Duodenal mucosa (tissue), 2 donors: ENCODE measurements around the gene KRTAP10-10.

Experiments used
- H3K27ac ChIP-seq: one replicate; pipeline ENCODE4 v1.7.0; 2013; ENCODE audit warnings: low read depth, low read length
- H3K27me3 ChIP-seq, 2 donors: one replicate each; pipeline ENCODE4 v1.7.0; 2013; ENCODE audit warnings: low read length in 2 of 2, control low read depth in 1 of 2; ENCODE audit not compliant: insufficient read depth in 2 of 2, control insufficient read depth in 1 of 2
- H3K36me3 ChIP-seq, 2 donors: one replicate each; pipeline ENCODE4 v1.7.0; 2013; ENCODE audit warnings: low read length in 2 of 2, control low read depth in 1 of 2; ENCODE audit not compliant: insufficient read depth in 2 of 2, control insufficient read depth in 1 of 2
- H3K4me1 ChIP-seq, 2 donors: one replicate each; pipeline ENCODE4 v1.7.0; 2013; ENCODE audit warnings: low read length in 2 of 2, control low read depth in 1 of 2; ENCODE audit not compliant: insufficient read depth in 2 of 2, control insufficient read depth in 1 of 2
- H3K4me3 ChIP-seq, 2 donors: one replicate each; pipeline ENCODE4 v1.7.0; 2013; ENCODE audit warnings: low read length in 2 of 2, low read depth in 1 of 2
- H3K9ac ChIP-seq, 2 donors: one replicate each; pipeline ENCODE4 v1.7.0; 2013; ENCODE audit warnings: low read length in 2 of 2, low read depth in 1 of 2
- H3K9me3 ChIP-seq, 2 donors: one replicate each; pipeline ENCODE4 v1.7.0; 2013; ENCODE audit warnings: low read length in 2 of 2, control low read depth in 1 of 2; ENCODE audit not compliant: control insufficient read depth in 1 of 2

KRTAP10-10 gene

GRCh38 chr21:44614161-44614631, 23.0 kb upstream of the KRTAP10-10 start:
- Histone ChIP-seq H3K36me3 (no peaks in the 10 kb centered on the region), H3K4me1 (peaks cover 0 to 9% of the 10 kb centered on the region in 2 donors), H3K27me3 (no peaks in the 10 kb centered on the region)

GRCh38 chr21:44614961-44615391, 22.2 kb upstream of the KRTAP10-10 start:
- peaks cover 3 to 7% of the 10 kb centered on the region in 2 donors for H3K9me3 ChIP-seq
- no peak overlapping the region for H3K9ac ChIP-seq
- H3K27me3 ChIP-seq: no peaks in the 10 kb centered on the region
- no peaks in the 10 kb centered on the region for H3K36me3 ChIP-seq
- H3K4me1 ChIP-seq: peaks cover 0 to 11% of the 10 kb centered on the region in 2 donors
- no peak overlapping the region for H3K4me3 ChIP-seq
- H3K27ac ChIP-seq: no peak overlapping the region

More at GRCh38 chr21:44614161-44614631, 23.0 kb upstream of the KRTAP10-10 start:
- Histone ChIP-seq H3K27ac (no peak overlapping the region), H3K9ac (no peak overlapping the region), H3K9me3 (peaks cover 5 to 7% of the 10 kb centered on the region in 2 donors), H3K4me3 (no peak overlapping the region)

GRCh38 chr21:44615466-44615865, 21.7 kb upstream of the KRTAP10-10 start:
- Histone ChIP-seq H3K36me3 (no peaks in the 10 kb centered on the region), H3K4me1 (peaks cover 0 to 11% of the 10 kb centered on the region in 2 donors), H3K27me3 (no peaks in the 10 kb centered on the region), H3K4me3 (no peak overlapping the region), H3K9ac (no peak overlapping the region), H3K27ac (no peak overlapping the region), H3K9me3 (peaks cover 3% of the 10 kb centered on the region in 2 donors)

- Histone ChIP-seq H3K9me3 (peaks cover 0 to 2% of the 10 kb centered on the region in 2 donors), H3K36me3 (no peaks in the 10 kb centered on the region), H3K27ac (no peak overlapping the region), H3K27me3 (no peaks in the 10 kb centered on the region), H3K4me1 (peaks cover 0 to 11% of the 10 kb centered on the region in 2 donors), H3K4me3 (no peak overlapping the region), H3K9ac (no peak overlapping the region)
Measured at GRCh38 chr21:44615911-44616590, 21.1 kb upstream of the KRTAP10-10 start.

- Histone ChIP-seq H3K9ac (no peak overlapping the region), H3K9me3 (no peaks in the 10 kb centered on the region), H3K36me3 (no peaks in the 10 kb centered on the region), H3K4me3 (no peak overlapping the region), H3K27me3 (no peaks in the 10 kb centered on the region), H3K27ac (no peak overlapping the region), H3K4me1 (peaks cover 0 to 11% of the 10 kb centered on the region in 2 donors)
Measured at GRCh38 chr21:44616591-44616926, 20.6 kb upstream of the KRTAP10-10 start.

- Histone ChIP-seq H3K4me1 (peaks cover 0 to 11% of the 10 kb centered on the region in 2 donors), H3K36me3 (no peaks in the 10 kb centered on the region), H3K9me3 (no peaks in the 10 kb centered on the region), H3K9ac (no peak overlapping the region), H3K27ac (no peak overlapping the region), H3K27me3 (no peaks in the 10 kb centered on the region), H3K4me3 (no peak overlapping the region)
Measured at GRCh38 chr21:44617071-44617501, 20.1 kb upstream of the KRTAP10-10 start.

- H3K36me3 ChIP-seq: no peaks in the 10 kb centered on the region
- H3K9me3 ChIP-seq: peaks cover 5 to 7% of the 10 kb centered on the region in 2 donors
- no peak overlapping the region for H3K4me3 ChIP-seq
- no peaks in the 10 kb centered on the region for H3K27me3 ChIP-seq
- H3K9ac ChIP-seq: no peak overlapping the region
- H3K27ac ChIP-seq: no peak overlapping the region
- H3K4me1 ChIP-seq: peaks cover 0 to 11% of the 10 kb centered on the region in 2 donors
Measured at GRCh38 chr21:44618504-44618903, 18.7 kb upstream of the KRTAP10-10 start.

GRCh38 chr21:44618909-44619308, 18.2 kb upstream of the KRTAP10-10 start:
- H3K27ac ChIP-seq: no peak overlapping the region
- no peak overlapping the region for H3K4me3 ChIP-seq

GRCh38 chr21:44619886-44620285, 17.3 kb upstream of the KRTAP10-10 start:
- H3K4me1 ChIP-seq: peaks cover 0 to 11% of the 10 kb centered on the region in 2 donors
- no peak overlapping the region for H3K27ac ChIP-seq
- H3K9ac ChIP-seq: no peak overlapping the region
- no peaks in the 10 kb centered on the region for H3K27me3 ChIP-seq
- peaks cover 11 to 15% of the 10 kb centered on the region in 2 donors for H3K9me3 ChIP-seq
- H3K4me3 ChIP-seq: no peak overlapping the region
- H3K36me3 ChIP-seq: no peaks in the 10 kb centered on the region

More at GRCh38 chr21:44618909-44619308, 18.2 kb upstream of the KRTAP10-10 start:
- no peak overlapping the region for H3K9ac ChIP-seq
- H3K27me3 ChIP-seq: no peaks in the 10 kb centered on the region
- peaks cover 0 to 11% of the 10 kb centered on the region in 2 donors for H3K4me1 ChIP-seq
- H3K9me3 ChIP-seq: peaks cover 9% of the 10 kb centered on the region in 2 donors
- no peaks in the 10 kb centered on the region for H3K36me3 ChIP-seq

GRCh38 chr21:44623575-44623974, 13.6 kb upstream of the KRTAP10-10 start:
- Histone ChIP-seq H3K4me3 (no peak overlapping the region), H3K4me1 (peaks cover 0 to 8% of the 10 kb centered on the region in 2 donors), H3K36me3 (no peaks in the 10 kb centered on the region), H3K27ac (no peak overlapping the region), H3K9me3 (peaks cover 11 to 15% of the 10 kb centered on the region in 2 donors), H3K27me3 (no peaks in the 10 kb centered on the region), H3K9ac (no peak overlapping the region)
